K562 (cell line): ENCODE results near the gene DMAC2. TPM values are rescaled to one million over a fixed set of nuclear protein-coding genes. Genes with fewer than 3 reads are reported as not detected.

Source experiments
- ATAC-seq: fragments of 200-7000 bp; cut with Tn5 transposase; 3 replicates; pipeline ENCODE4 v1.9.1; 2020; ENCODE audit warnings: moderate library complexity
- BruUV-seq: library from RNA; stranded (reverse); fragments of 400-500 nt; replicated peaks from 2 replicates; lab custom pipeline; 2021; lab: Mats Ljungman, UMichigan
- CTCF ChIA-PET: fragments of 300-600 bp; formaldehyde crosslinking; extraction: SDS; loops from one replicate; lab custom pipeline; 2021; ENCODE audit warnings: low intra/inter-chr PET ratio; lab: Yijun Ruan, JAX
- POLR2A ChIA-PET: fragments of 300-600, 350-650 bp; sonication (Branson Sonifier 250); formaldehyde crosslinking; extraction: SDS; loops from one replicate; lab custom pipeline; 2021; ENCODE audit warnings: antibody characterized with exemption, inconsistent platforms; lab: Yijun Ruan, JAX
- DNase-seq, 4 experiments: peaks; one replicate each; pipeline versions ENCODE4 v3.0.0 to v3.0.0-alpha.2; 2011 to 2018; ENCODE audit warnings: low spot score in 3 of 4, mixed read lengths in 3 of 4; ENCODE audit errors: extremely low read depth in 1 of 4
- FAIRE-seq: peaks from 2 replicates; lab custom pipeline; 2011; peaks lifted over from hg19 to GRCh38; lab: Jason Lieb, UNC
- H2AFZ ChIP-seq: 2 replicates; pipeline ENCODE4 v1.6.0; 2011; ENCODE audit warnings: low read depth, low read length, control low read depth, inconsistent platforms
- H3K27ac ChIP-seq: fragments of 200-600 bp; 3 replicates; pipeline ENCODE4 v1.8.0; 2011; ENCODE audit warnings: low read depth, mild to moderate bottlenecking, control low read depth, inconsistent platforms, low read length, moderate library complexity, mixed read lengths; ENCODE audit errors: extremely low read depth
- H3K27me3 ChIP-seq, 2 experiments: fragments of 300-600 bp in 1 of 2; 2 replicates in 1 of 2; 3 replicates in 1 of 2; pipeline versions ENCODE4 v1.6.0 to v1.8.0; 2011; ENCODE audit warnings: inconsistent platforms in 2 of 2, low read length in 2 of 2, mild to moderate bottlenecking in 1 of 2, mixed read lengths in 1 of 2, moderate library complexity in 1 of 2; ENCODE audit not compliant: control insufficient read depth in 2 of 2, insufficient read depth in 2 of 2
- H3K36me3 ChIP-seq: fragments of 300-600 bp; 3 replicates; pipeline ENCODE4 v1.8.0; 2011; ENCODE audit warnings: mild to moderate bottlenecking, low read length, inconsistent platforms; ENCODE audit not compliant: control insufficient read depth, insufficient read depth
- H3K4me1 ChIP-seq, 2 experiments: fragments of 200-600 bp in 1 of 2; replicated peaks in 1 of 2; 2 replicates in 1 of 2; 3 replicates in 1 of 2; pipeline versions ENCODE4 v1.5.1 to v1.8.0; 2011; ENCODE audit warnings: inconsistent platforms in 2 of 2, low read length in 2 of 2, mild to moderate bottlenecking in 1 of 2, mixed read lengths in 1 of 2, moderate library complexity in 1 of 2; ENCODE audit not compliant: control insufficient read depth in 2 of 2, insufficient read depth in 2 of 2
- H3K4me2 ChIP-seq: 2 replicates; pipeline ENCODE4 v1.6.1; 2011; ENCODE audit warnings: low read length, control low read depth, inconsistent platforms, mixed read lengths; ENCODE audit not compliant: insufficient read depth
- H3K4me3 ChIP-seq: fragments of 200-600 bp; sonication (generic), shearing (Covaris generic); 2 replicates; pipeline ENCODE4 v1.5.1; 2016; ENCODE audit warnings: control low read depth, inconsistent platforms
- H3K79me2 ChIP-seq: fragments of 200-600 bp; 3 replicates; pipeline ENCODE4 v1.8.0; 2011; ENCODE audit warnings: low read length, inconsistent platforms; ENCODE audit not compliant: control insufficient read depth, insufficient read depth
- H3K9ac ChIP-seq, 2 experiments: 2 replicates each; pipeline versions ENCODE4 v1.6.0 to v1.6.1; 2011; ENCODE audit warnings: low read depth in 2 of 2, low read length in 2 of 2, control low read depth in 1 of 2, inconsistent platforms in 1 of 2, mild to moderate bottlenecking in 1 of 2, mixed read lengths in 1 of 2; ENCODE audit not compliant: insufficient read depth in 1 of 2
- H3K9me1 ChIP-seq: one replicate; pipeline ENCODE4 v1.6.0; 2011; ENCODE audit warnings: inconsistent platforms, mild to moderate bottlenecking, low read length, moderate library complexity; ENCODE audit not compliant: control insufficient read depth, insufficient read depth
- H3K9me3 ChIP-seq: replicated peaks from 2 replicates; pipeline ENCODE4 v1.5.1; 2011; ENCODE audit warnings: low read depth, low read length, inconsistent platforms; ENCODE audit not compliant: control insufficient read depth, insufficient read depth
- H4K20me1 ChIP-seq: replicated peaks from 2 replicates; pipeline ENCODE4 v1.6.1; 2011; ENCODE audit warnings: low read length, inconsistent platforms, mixed read lengths; ENCODE audit not compliant: control insufficient read depth, insufficient read depth
- HEY1 ChIP-seq: fragments of 250-450 bp; sonication (Bioruptor Pico); IDR thresholded peaks from 2 replicates; pipeline ENCODE4 v1.5.0; 2020; ENCODE audit warnings: mild to moderate bottlenecking, moderate library complexity, borderline replicate concordance
- MCM2 ChIP-seq: fragments of 450-650 bp; IDR thresholded peaks from 2 replicates; pipeline ENCODE4 v1.6.1; 2017; ENCODE audit warnings: low read depth, mild to moderate bottlenecking
- NFE2L1 ChIP-seq: fragments of 450-650 bp; IDR thresholded peaks from 2 replicates; pipeline ENCODE4 v1.6.1; 2016; ENCODE audit warnings: missing genetic modification characterization, low read depth, mild to moderate bottlenecking, missing compliant biosample characterization, moderate library complexity, borderline replicate concordance
- NR1H2 ChIP-seq: sonication (generic); formaldehyde crosslinking; IDR thresholded peaks from 2 replicates; pipeline ENCODE4 v1.4.0; 2020; ENCODE audit warnings: mild to moderate bottlenecking, missing genetic modification reagents
- PRDM10 ChIP-seq: fragments of 450-650 bp; IDR thresholded peaks from 2 replicates; pipeline ENCODE4 v1.6.1; 2018; ENCODE audit not compliant: partially characterized antibody
- SNIP1 ChIP-seq: fragments of 450-650 bp; IDR thresholded peaks from 2 replicates; pipeline ENCODE4 v1.7.1; 2017; ENCODE audit warnings: low read depth, mild to moderate bottlenecking
- TRIM24 ChIP-seq, 2 experiments: fragments of 450-650 bp; IDR thresholded peaks; 2 replicates each; pipeline ENCODE4 v1.6.1; 2016
- ZNF121 ChIP-seq: sonication (generic); formaldehyde crosslinking; conservative IDR thresholded peaks from 2 replicates; pipeline ENCODE4 v1.8.0; 2022; ENCODE audit warnings: missing genetic modification reagents
- ZNF347 ChIP-seq: fragments of 450-650 bp; formaldehyde crosslinking; IDR thresholded peaks from 2 replicates; pipeline ENCODE4 v1.4.0; 2020; ENCODE audit warnings: low read depth, mild to moderate bottlenecking, moderate library complexity
- in situ Hi-C: fragments of 300-500 bp; cut with MboI; formaldehyde crosslinking; loops from 4 replicates; pipeline ENCODE4 v1.15.0; 2018; ENCODE audit warnings: inconsistent platforms, mixed read lengths
- intact Hi-C: fragments of 100-400 bp; cut with micrococcal nuclease; formaldehyde crosslinking; loops from 2 replicates; pipeline ENCODE4 v1.14.2; 2022
- polyA plus RNA-seq, 8 experiments: library from polyadenylated mRNA; depleted of rRNA in 4 of 8; stranded (reverse) in 5 of 8; unstranded in 3 of 8; fragments of >200 nt; fragmentation: Nextera tagmentation in 2 of 8; fragmentation: Illumina TruSeq in 1 of 8; extraction: Ambion mirVana in 2 of 8; extraction: Trizol in 1 of 8; gene quantifications; 2 replicates each; pipeline versions ENCODE4 v1.2.1 to v1.2.3, GENCODE V29; 2011 to 2014; ENCODE audit warnings: inconsistent platforms in 1 of 8, missing spikeins in 1 of 8
- total RNA-seq, 7 experiments: library from RNA; depleted of rRNA in 6 of 7; stranded (reverse); fragments of >200 nt in 6 of 7; fragmentation: Illumina TruSeq in 2 of 7; extraction: Trizol in 2 of 7; gene quantifications; 2 replicates each; pipeline versions ENCODE4 v1.2.1 to v1.2.3, GENCODE V29; 2011 to 2021; ENCODE audit warnings: low replicate concordance in 1 of 7
- TF ChIP-seq, protein P1 (sequence below): sonication (generic); formaldehyde crosslinking; IDR thresholded peaks from 2 replicates; pipeline ENCODE4 v1.8.0; 2022; ENCODE audit warnings: mild to moderate bottlenecking, missing genetic modification reagents

DMAC2 gene
- total and polyA plus RNA-seq, 9 of the 15 experiments (the other 6 are each of a cell fraction or from before 2014, with no cell fraction given): 12.9 to 61.2 (median 43.1) TPM

DNA sequence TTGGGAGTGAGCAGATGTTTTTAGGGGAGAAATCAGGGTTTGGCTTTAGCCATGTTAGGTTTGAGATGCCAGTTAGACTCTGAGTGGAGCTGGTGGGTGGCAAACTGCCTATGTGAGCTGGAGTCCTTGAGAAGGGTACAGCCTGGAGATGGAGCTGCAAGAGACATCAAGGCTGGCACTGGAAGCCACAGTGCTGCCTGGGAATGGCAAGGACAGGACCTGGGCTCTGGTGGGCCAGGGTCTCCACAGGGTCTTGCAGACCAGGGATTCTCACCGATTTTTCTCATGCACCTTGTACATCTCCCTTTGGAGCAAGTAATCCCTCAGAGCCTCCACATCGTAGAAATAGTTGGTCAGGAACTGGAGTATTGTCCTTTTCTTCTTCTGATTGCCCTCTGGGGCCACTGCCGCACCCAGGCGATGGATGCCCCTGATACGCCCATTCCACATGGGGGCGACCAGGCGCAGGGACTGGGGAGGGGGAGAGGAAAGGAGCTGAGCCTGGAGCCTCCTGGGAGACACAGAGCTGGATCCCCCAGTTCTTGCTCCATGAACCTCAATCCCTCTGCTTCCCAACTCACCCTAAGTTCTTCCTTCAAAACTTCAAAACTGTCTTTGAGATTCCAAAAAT, 1.7 kb downstream of the DMAC2 start (continued):
- TF ChIP-seq MCM2: no peak
- no peak for TF ChIP-seq SNIP1
- no peak for TF ChIP-seq PRDM10
- no peak for TF ChIP-seq HEY1 (CRISPR knock-in tag)
- no peak for TF ChIP-seq NFE2L1 (tag)
- TF ChIP-seq, all 486 proteins: peak for 0

GRCh38 chr19:41436674-41436951, 3.1 kb downstream of the DMAC2 start:
- H3K4me3 ChIP-seq: no peak overlapping the region
- no TSS peak for BruUV-seq
- H3K36me3 ChIP-seq: peaks cover 35% of the 10 kb centered on the region
- in situ Hi-C loops (no loop called here), intact Hi-C loops (loop anchor here (5.0 to 10.0 kb wide), 2 partner anchors 72 to 114 kb away; partner anchors contain the start of gene B9D2)
- CTCF ChIA-PET: no interaction called here
- no peaks in the 10 kb centered on the region for H3K9me3 ChIP-seq
- H3K4me1 ChIP-seq: peaks cover 6 to 30% of the 10 kb centered on the region in 2 experiments; a peak in 4 of 5 replicates
- H3K27me3 ChIP-seq: no peaks in the 10 kb centered on the region
- ATAC-seq (no peak), FAIRE-seq (no peak), DNase-seq (no peak)
- TF ChIP-seq NR1H2 (no peak), TRIM24 (IDR thresholded peaks at IDR 0.05) (no peak), ZNF347 (CRISPR knock-in tag) (no peak), ZNF121 (CRISPR knock-in tag) (no peak)
- TF ChIP-seq, protein P1, sequence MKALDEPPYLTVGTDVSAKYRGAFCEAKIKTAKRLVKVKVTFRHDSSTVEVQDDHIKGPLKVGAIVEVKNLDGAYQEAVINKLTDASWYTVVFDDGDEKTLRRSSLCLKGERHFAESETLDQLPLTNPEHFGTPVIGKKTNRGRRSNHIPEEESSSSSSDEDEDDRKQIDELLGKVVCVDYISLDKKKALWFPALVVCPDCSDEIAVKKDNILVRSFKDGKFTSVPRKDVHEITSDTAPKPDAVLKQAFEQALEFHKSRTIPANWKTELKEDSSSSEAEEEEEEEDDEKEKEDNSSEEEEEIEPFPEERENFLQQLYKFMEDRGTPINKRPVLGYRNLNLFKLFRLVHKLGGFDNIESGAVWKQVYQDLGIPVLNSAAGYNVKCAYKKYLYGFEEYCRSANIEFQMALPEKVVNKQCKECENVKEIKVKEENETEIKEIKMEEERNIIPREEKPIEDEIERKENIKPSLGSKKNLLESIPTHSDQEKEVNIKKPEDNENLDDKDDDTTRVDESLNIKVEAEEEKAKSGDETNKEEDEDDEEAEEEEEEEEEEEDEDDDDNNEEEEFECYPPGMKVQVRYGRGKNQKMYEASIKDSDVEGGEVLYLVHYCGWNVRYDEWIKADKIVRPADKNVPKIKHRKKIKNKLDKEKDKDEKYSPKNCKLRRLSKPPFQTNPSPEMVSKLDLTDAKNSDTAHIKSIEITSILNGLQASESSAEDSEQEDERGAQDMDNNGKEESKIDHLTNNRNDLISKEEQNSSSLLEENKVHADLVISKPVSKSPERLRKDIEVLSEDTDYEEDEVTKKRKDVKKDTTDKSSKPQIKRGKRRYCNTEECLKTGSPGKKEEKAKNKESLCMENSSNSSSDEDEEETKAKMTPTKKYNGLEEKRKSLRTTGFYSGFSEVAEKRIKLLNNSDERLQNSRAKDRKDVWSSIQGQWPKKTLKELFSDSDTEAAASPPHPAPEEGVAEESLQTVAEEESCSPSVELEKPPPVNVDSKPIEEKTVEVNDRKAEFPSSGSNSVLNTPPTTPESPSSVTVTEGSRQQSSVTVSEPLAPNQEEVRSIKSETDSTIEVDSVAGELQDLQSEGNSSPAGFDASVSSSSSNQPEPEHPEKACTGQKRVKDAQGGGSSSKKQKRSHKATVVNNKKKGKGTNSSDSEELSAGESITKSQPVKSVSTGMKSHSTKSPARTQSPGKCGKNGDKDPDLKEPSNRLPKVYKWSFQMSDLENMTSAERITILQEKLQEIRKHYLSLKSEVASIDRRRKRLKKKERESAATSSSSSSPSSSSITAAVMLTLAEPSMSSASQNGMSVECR (CRISPR knock-in tag): no peak
- peaks cover 10% of the 10 kb centered on the region for H3K79me2 ChIP-seq
- no peaks in the 10 kb centered on the region for H3K9me1 ChIP-seq
- POLR2A ChIA-PET: interaction anchor here (0.7 to 3.0 kb wide), 3 partner anchors 8 to 85 kb away, joined by 3 to 15 read pairs (median 5); partner anchors contain the start of gene B3GNT8
- H3K27ac ChIP-seq: no peak overlapping the region
- no peak overlapping the region for H2AFZ ChIP-seq
- H3K4me2 ChIP-seq: no peak overlapping the region
- no peak overlapping the region for H3K9ac ChIP-seq
- no peaks in the 10 kb centered on the region; the same call in 1 of the 2 replicates for H4K20me1 ChIP-seq
